Lung microvascular endothelial cell (primary cell): ENCODE results near the gene GPC6. TPM values are rescaled to one million over a fixed set of nuclear protein-coding genes. Genes with fewer than 3 reads are reported as not detected.

Experiments used
- DNase-seq, 2 donors: peaks; one replicate each; pipeline versions ENCODE4 v3.0.0 to v3.0.0-alpha.2; 2010; ENCODE audit warnings: low read depth in 2 of 2
- total RNA-seq: library from RNA; depleted of rRNA; stranded (reverse); fragments of >200 nt; gene quantifications from 2 replicates; pipeline ENCODE4 v1.2.1, GENCODE V29; 2014

GPC6 gene
- total RNA-seq, 1 donor from 2014 or later: under 0.01 TPM

DNA sequence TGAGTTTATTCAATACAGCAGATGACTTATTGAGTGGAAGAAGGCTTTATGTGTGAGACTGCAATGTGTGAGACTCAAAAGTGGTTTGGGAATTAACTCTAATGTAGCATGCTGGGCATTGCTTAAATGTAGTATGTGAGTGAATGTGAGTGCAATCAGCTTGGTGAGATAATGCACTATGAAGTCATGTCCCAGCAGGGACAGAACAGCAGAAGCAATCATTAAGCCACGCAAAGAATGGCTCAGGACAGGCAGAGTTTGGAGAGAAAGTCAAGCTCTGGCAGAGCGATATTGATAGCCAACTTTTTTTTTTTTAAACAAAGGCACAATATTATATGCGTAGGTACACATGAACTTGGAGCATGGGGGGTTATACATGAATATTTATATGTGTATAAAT lies 597.7 kb downstream of the GPC6 start:
- no peak for DNase-seq

DNA sequence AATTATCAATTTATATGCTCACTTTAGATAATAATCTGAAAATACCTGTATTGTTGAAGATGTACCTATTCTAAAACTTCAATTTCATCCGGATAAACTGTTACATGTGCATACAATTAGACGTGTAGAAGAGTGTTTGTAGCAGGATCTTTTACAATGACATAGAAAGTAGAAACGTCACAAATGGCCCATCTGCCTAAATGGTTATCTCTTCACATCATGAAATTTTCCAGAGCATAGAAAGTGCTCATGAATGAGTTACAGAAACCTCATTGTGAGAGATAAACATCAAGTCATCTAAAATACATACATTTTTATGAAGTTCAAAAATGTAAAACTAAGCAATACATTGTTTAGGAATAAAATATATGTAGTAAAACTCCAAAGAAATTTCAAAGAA lies 607.4 kb downstream of the GPC6 start:
- DNase-seq: no peak

- DNase-seq: no peak
Observed at GRCh38 chr13:93843082-93843481, 616.5 kb downstream of the GPC6 start.

- no peak for DNase-seq
Observed at GRCh38 chr13:93847162-93847561, 620.6 kb downstream of the GPC6 start.

- DNase-seq: no peak
Observed at GRCh38 chr13:93848247-93848646, 621.6 kb downstream of the GPC6 start.

- DNase-seq: no peak
Observed at GRCh38 chr13:93851236-93851635, 624.6 kb downstream of the GPC6 start.

DNA sequence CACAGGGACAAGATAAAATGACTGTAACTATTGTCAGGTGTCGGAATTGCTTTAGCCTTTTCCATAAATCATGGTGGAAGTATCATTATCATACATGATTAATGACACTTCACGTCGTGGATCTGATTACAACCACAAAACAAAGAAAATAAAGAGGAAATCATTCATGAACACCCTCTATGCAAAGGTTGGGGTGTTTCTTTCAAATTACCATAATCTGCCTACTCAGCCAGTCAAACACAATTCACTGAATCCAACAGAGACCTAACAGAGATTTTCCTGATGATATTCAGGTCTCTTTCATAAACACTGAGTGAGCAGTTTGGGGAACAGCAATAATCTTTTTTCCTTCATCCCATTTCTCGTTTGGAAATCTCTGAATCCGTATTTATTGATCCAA lies 627.3 kb downstream of the GPC6 start:
- DNase-seq: no peak

DNA sequence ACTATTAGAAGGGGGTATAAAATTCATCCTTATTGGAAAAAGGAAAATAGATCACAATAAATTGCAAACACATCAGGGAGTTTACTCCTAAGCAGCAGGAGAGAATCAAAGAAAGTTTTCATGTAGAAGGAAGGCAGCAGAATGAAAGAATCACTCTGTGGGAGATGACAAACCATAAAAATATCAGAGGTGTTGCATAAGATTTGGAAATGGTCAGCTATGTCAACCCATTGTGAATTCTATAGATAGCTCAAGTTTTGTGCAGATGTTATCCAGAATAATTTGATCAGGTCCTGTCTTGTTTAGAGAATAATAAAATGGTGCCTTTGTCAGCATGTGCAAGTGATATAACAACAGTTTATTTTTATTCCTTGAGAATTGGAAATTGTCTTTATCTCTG lies 630.5 kb downstream of the GPC6 start:
- DNase-seq: no peak

GRCh38 chr13:93859716-93860115 lies 633.1 kb downstream of the GPC6 start:
- no peak for DNase-seq

DNA sequence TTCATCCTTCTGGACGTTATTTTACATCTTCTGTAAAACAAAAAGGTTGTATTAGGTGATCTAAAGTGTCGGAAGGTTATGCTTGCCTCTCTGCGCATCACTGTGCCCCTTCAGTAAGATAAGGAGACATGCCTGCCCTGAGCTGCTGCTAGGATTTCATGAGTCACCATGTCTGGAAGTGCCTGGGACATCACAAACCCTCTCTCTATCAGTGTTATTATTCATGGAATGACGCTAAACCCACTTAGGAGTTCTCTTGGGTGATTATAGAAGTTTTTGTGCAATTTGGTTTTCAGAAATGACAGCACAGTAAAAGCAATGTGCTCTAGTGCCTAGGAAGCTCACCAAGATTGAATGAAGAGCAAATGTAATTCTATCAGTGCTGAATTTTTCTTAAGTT lies 635.2 kb downstream of the GPC6 start:
- DNase-seq: no peak

GRCh38 chr13:93862259-93862658 lies 635.7 kb downstream of the GPC6 start:
- no peak for DNase-seq

GRCh38 chr13:93865235-93865634 lies 638.6 kb downstream of the GPC6 start:
- no peak for DNase-seq

GRCh38 chr13:93867481-93867880 lies 640.9 kb downstream of the GPC6 start:
- DNase-seq: no peak

- DNase-seq: no peak
Observed at GRCh38 chr13:93872376-93872775, 645.8 kb downstream of the GPC6 start.

- no peak for DNase-seq
Observed at GRCh38 chr13:93872786-93873347, 646.3 kb downstream of the GPC6 start.

DNA sequence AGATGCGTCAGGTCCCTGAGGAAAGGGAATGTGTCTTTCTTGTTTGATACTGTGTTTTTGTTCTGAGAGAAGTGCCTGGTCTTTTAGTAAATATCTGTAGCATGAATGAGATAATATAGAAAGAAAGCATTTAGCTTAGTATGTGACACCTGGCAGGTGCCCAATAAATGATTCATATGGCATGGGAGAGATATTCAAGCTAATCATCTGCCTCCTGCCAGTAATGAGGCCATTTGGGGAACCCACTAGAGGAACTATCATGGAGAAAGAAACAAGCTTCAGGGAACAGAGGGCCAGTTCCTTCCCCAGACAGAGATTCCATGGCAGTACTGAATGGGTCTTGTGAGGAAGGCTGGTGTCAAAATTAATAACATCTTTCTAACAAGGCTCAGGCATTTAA lies 648.9 kb downstream of the GPC6 start:
- DNase-seq: no peak

GRCh38 chr13:93876236-93876635 lies 649.6 kb downstream of the GPC6 start:
- no peak for DNase-seq

GRCh38 chr13:93878675-93879074 lies 652.1 kb downstream of the GPC6 start:
- no peak for DNase-seq

- no peak for DNase-seq
Observed at GRCh38 chr13:93881411-93881810, 654.8 kb downstream of the GPC6 start.

- no peak for DNase-seq
Observed at GRCh38 chr13:93882086-93882651, 655.6 kb downstream of the GPC6 start.

DNA sequence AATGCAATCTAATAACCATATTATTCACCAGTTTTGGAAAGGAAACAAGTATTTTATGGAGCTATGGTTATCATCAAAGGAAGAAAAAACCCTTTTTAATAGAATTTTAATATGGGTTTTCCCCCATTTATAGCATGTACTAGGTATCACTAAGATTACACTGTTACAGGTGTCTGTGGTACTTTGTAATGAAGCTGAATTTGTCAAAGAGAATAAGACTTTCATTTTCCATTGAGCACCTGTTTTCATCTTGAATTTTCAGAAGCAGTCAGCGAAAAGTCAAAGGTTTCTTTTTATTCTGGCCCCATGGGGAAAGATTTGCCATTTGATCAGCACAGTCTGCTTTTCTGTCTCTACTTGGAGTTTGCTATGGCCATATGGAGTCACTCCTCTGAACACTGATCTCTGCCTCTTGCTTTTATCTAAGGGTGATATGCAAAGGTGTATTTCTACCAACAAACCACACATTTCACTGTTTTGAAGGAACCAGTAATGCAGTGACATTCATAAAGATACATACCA lies 662.9 kb downstream of the GPC6 start:
- no peak for DNase-seq

DNA sequence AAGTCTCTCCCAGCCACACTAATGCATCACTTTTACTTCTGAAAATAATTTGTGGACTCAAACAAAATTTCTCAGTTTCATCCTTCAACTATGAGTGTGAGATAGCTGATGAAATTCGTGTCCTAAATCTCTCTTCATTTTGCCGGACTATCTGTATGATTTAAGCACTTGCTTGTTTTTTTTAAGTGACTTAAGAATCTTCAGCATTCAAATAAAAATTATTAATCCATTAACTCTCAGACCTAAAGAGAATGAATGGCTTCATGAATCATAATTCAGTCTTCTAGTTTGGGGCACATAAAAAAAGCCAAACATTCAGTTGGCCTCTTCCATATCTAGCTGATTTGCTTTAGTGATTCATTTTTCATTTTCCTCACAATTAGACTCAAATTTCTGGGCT lies 673.4 kb downstream of the GPC6 start:
- no peak for DNase-seq

DNA sequence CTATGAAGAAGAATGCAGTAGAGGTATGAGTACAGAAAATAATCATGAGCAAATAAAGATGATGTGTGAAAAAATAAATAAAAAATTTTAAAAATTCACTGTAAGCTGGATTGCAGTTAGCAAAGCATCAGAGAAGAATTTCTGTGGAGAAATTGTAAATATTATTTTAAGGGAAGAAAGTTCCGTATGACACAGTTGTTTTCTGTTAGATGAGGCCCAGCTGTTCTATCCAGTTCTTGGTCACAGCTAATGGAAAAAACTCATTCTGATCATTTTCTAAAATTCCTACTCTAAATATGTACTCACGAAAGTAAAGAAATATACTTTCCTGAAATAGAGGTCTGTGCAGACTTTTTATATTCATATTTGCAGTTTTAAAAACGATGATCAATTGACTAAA lies 674.1 kb downstream of the GPC6 start:
- DNase-seq: no peak

DNA sequence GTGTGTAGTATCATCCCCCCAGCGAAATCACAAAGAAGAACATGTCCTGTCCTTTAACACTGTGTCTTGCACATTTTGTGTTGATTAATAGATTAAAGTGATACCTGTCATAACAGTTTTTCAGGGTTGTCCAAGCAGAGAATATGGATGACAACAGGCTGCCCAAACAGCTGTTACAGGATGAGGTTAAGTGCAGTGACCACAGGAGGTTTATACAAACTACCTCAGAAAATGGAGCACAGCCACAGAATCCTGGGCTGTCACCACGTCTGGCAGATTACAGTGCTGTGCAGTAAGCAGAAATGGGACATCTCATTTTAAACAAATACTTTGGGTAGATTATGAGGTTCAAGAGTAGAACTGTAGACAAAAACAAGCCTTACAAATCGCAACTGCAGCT lies 677.3 kb downstream of the GPC6 start:
- DNase-seq: no peak
